Ecto neural progenitor cell (in vitro differentiated cells): Measurements from ENCODE around the gene NCKAP5.

Experiments
- DNase-seq: peaks from one replicate; pipeline ENCODE4 v3.0.0-alpha.2; 2018; ENCODE audit warnings: low spot score

Gene NCKAP5

DNA sequence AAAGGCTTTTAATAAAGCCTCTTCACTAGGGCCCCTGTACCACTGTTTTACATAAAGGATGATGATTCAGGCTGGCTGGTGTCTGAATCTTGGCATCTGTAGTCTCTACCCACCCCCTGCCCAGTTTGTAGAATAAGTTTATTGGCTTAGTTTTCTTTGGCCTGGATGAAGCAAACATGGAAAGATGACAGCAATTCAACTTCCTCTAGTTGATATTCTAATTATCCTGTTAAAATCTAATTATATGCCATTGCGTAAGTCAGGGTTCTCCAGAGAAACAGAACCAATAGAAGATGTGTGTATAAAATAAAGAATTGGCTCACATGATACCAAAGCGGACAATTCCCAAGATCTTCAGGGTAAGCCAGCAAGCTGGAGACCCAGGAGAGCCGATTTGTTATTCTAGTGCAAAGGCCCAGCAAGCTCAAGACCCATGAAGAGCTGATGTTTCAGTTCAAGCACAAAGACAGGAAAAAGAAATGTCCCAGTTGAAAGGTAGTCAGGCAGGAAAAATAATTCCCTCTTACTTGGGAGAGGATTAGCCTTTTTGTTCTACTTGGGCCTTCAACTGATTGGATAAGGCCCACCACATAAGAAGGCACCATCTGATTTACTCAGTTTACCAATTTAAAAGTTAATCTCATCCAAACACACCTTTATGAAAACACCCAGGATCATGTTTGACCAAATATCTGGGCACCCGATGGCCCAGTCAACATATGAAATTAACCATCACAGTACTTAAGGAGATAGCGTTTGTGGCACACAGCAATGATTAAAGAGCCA, 815.6 kb downstream of the NCKAP5 start:
- no peak for DNase-seq

- DNase-seq, result no peak
Observed at GRCh38 chr2:132751836-132752235, 816.4 kb downstream of the NCKAP5 start.

DNA sequence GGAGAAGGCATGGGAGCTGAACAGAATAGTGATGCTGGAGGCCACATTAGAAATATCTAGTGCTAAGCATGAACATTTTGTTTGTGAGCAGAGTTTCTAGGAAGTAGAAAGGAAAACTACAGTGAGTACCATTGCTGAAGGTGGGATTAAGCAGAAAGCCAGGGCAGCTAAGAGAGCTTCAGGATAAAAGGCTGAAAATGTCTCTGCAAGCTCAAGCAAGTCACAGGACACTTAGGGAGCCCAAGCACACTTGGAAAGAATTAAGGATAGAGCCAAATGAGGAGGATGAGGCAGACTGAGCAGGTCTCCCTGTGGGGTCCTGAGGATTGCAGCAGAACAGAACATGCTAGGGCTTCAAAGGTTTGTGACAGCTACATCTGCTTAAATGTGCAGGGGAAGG, 817.7 kb downstream of the NCKAP5 start:
- DNase-seq, result no peak

- no peak for DNase-seq
Observed at GRCh38 chr2:132747046-132747445, 821.2 kb downstream of the NCKAP5 start.

GRCh38 chr2:132741754-132742153, 826.5 kb downstream of the NCKAP5 start:
- no peak for DNase-seq

DNA sequence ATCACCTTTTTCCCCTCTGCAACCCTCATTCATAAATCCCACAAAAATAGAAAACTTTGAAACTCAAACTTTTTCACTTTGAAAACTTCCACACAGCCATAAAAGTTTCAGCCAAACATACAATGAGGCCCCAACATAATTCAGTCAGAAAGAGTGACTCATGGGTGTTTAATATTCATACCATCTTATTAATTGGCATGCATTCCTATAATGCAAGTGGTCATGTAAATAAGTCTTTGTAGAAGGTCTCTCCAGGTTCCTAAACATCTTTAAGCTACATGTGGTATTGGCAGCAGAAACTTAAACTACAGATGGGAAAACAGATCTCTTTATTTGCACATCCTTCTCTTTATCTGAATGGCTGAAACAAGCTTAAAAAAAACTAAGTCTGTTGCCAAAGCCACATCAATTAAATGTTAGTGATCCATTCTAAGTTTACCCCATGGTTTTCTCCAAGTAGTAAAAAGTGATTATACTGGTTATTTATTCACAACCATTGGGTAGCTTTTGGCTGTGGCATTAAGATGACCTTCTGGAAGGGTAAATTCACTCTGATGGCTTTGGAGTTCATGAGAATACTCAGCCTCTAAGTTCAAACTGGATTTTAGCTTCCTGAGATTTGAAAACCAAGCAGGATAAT, 828.1 kb downstream of the NCKAP5 start:
- DNase-seq, result no peak

GRCh38 chr2:132738223-132738622, 830.0 kb downstream of the NCKAP5 start:
- DNase-seq, result no peak

GRCh38 chr2:132736059-132736458, 832.2 kb downstream of the NCKAP5 start:
- no peak for DNase-seq

DNA sequence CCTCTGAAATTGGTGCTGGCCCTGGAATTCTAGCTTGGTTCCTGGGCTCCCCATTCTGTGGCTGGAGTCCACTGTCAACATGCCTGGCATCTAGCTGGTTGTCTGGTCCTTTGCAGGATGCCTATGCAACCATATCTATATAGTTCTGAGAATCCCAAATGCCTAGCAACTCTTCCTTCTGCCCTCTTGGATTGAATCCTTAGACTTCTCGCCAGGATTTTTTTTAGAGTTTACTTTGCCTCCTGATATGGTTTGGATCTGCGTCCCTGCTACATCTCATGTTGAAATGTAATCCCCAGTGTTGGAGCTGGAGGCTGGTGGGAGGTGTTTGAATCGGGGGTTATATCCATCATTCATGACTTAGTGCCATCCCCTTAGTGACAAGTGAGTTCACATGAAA, 833.3 kb downstream of the NCKAP5 start:
- no peak for DNase-seq

DNA sequence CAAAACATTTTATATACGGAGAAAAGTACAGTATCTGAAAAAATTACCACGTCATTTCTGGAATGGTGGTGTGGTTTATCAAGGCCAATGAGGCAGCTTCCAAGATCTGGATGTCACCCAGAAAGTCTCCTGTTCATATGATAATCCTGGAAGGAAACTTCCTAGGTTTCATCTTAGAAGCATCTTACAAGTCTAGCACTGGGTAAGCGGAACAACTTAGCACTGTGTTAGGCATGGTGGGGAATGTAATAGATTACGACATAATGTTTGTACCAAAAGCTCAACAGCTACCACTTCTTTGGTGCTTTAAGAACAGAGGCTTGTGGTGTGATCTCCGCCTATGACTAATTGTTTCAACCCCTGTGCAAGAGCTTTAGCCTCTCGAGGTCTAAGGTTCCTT, 835.2 kb downstream of the NCKAP5 start:
- no peak for DNase-seq

DNA sequence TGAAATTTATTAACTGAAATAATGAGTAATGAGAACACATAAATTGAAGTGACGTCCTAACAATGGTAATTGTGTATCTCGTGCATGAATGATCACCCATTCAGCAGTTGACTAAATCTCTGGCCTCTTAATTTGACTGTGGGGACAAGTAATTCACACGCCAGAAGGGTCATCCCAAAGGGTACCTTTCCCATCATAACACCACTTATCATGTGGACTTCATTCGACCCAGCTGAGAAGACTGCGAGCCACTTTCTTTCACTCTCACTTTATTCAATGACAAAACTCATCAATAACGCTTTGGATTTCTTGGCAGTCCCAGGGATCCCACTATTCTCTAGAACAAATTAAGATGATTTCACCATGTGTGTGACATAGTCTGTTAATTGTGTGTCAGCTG, 835.6 kb downstream of the NCKAP5 start:
- no peak for DNase-seq

- no peak for DNase-seq
Observed at GRCh38 chr2:132731441-132731840, 836.8 kb downstream of the NCKAP5 start.

GRCh38 chr2:132730611-132731010, 837.7 kb downstream of the NCKAP5 start:
- no peak for DNase-seq

DNA sequence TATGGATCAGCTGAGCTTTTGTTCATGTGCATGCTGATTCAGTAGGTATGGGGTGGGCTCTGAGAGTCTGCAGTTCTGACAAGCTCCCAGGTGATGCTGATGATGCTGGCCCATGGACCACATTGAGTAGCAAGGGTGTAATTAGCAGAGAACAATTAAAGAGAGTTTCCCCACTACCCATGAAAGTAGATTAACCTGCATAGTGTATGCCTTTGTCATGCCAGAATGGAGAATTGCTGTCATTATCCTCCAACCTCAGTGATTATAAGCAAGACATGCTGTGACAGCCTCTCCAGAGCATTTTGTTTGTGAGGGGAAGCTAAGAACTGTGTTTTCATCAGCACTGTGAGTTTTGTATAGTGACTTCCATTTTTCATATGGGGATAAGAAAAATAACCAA, 838.7 kb downstream of the NCKAP5 start:
- DNase-seq, result no peak

DNA sequence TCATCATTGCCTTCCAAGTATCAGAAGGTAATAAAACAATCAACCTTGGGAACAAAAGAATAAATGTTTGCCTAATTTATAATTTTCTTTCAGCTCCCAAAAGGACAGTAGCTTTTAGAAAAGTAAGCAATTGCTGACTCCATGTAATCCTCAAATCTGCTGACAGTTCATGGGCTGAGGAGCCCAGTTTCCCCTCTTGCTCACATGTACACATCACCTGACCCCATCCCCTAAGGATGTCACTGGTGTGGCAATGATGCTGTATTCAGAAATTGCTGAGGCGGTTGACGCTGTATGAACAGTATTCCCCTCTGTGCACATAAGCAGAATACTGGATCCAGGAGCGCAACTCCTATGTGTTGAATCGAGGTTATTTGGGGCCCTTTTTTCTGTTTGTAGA, 842.1 kb downstream of the NCKAP5 start:
- DNase-seq, result no peak

DNA sequence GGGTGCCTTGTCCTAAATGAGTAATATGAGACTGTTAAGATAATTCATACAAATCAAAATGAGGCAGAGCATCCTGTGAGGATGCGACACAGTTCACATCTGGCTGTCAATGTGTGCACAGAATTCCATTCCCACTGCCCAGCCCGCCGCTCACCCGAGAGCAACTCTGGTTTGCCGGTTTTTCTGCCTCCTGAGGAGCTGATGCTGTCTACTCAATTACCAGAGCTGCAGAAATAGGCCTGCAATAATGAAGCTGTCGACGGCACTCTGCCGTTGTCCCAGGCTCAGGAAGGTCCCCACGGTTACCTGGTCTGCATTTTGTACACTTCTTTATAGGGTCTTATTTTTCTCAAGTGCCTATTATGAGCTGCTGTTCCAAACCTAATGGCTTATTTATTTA, 842.5 kb downstream of the NCKAP5 start:
- no peak for DNase-seq

DNA sequence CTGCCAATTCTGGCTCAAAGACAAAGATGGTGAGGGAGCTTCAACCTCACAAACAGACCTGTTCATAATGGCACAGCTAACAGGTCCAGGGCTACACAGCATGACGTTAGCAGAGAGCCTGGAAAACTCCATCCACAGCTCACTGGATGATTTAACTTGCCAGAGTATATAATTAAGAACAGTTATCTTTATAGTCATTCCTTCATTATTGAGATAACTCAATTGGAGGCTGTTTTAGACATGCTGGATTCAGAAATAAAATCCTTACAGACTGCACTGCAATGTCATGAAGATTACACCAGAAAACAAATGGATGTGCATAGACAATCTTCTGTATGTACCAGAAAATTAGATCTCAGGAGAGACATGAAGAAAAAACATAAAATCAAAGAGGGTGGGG, 843.1 kb downstream of the NCKAP5 start:
- DNase-seq, result no peak

DNA sequence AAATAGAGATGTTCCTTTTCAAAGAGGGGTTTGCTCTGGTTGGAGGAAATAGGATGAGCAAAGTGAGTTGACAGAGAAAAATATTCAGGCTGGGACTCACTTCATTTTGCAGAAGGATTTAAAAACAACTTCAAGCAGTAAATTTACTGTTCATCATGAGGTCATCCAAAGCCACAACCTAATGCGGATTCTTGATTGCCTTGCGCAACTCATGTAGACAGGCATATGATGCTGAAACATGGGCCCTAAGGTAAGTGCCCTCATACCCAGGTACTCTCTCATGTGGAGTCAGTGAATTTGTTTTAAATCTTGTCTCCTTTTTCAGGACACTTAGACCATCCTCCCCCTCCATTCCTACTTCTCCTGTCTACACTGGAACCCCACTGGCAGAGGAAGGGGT, 846.3 kb downstream of the NCKAP5 start:
- no peak for DNase-seq

DNA sequence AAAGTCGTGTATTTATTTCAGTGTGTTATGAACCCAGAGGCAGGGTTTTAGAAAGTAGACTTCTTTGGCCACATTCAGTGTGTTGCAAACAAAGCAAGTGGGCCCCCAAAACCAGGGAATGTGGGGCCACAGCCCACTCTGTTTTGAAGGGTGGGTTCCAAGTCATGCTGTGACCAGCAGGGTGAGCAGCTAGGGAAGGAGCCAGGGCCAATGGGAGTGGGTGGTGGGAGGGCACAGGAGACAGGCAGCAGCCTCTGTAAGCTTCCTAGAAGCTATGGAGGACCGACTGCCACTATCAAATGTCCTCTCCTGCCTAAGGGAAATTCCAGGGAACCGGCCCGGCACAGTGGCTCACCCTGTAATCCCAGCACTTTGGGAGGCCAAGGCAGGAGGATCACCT, 847.9 kb downstream of the NCKAP5 start:
- no peak for DNase-seq

GRCh38 chr2:132719480-132719879, 848.8 kb downstream of the NCKAP5 start:
- no peak for DNase-seq

- no peak for DNase-seq
Observed at GRCh38 chr2:132716954-132717353, 851.3 kb downstream of the NCKAP5 start.

DNA sequence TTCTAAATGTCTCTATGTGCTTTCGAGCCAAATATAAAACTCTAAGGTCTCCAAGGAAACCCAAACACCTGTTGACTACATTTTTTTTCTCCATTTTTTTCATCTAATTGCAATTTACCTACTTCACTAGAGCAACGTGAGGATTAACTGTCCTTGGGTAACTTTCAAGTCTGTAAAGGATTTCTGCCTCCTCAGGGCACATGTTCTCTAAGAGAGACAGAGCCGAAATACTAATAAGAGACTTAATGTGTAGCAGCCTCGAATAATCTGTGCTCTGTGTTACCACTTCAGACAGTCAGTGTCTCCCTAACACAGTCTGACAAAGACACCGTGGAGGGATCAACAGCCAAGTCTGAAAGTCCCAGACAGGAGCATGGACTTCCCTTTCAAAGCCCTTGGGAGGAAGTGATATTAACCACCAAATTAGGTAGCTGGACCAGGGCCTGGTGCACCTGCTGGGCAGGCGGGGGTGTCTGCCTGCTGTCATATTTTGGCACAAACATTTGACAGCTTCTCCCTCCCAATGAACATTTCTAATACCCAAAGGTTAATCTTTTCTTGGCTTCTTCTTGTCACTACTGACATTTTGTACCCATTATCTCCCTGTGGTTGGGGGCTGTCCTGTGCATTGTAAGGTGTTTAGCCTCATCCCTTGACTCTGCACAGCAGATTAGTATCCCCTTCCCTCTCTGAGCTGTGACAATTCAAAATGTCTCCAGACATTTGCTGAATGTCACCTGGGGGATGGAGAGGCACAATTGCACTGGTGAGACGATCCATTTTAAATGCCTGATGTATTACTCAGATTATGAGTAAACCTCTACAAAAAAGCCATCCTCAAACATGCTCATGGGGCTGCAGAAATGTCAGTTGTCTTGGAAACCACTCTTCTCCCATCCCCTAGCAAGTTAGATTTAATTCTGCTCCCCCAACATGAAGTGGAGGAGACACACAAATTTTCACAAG, 852.6 kb downstream of the NCKAP5 start:
- no peak for DNase-seq

DNA sequence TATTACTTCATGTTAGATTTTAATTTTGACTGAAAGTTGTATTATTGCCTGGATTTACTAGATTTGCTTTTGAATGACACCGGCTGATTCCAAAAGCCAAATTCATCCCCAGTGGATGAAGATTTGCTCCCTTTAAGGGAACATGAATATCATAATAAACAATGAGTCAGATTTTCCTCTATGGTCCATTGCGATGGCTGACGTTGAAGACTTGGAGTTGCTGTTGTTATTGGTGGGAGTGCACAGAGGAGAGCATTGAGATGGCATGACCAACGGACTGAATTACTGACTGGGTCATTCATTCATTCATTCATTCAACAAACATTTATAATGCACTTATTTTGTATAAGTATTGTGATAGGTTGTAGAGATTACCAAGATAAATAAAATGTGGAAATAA, 864.9 kb downstream of the NCKAP5 start:
- no peak for DNase-seq
